Transverse colon (tissue), 4 donors: Measurements from ENCODE around the gene BLCAP. TPM values are rescaled to one million over a fixed set of nuclear protein-coding genes. Genes with fewer than 3 reads are reported as not detected.

Experiments used
- DNase-seq: peaks from one replicate; pipeline ENCODE4 v3.0.0-alpha.2; 2019
- H3K27ac ChIP-seq, 4 donors: fragments of 200-600 bp; sonication (generic); 2 replicates each; pipeline ENCODE4 v1.5.1; 2016 to 2018; ENCODE audit warnings: inconsistent platforms in 4 of 4
- H3K27me3 ChIP-seq: fragments of 200-600 bp; sonication (generic); 2 replicates; pipeline ENCODE4 v1.5.1; 2017; ENCODE audit warnings: inconsistent platforms
- H3K36me3 ChIP-seq, 4 donors: fragments of 200-600 bp; sonication (generic); 2 replicates each; pipeline ENCODE4 v1.5.1; 2017 to 2019; ENCODE audit warnings: inconsistent platforms in 4 of 4
- H3K4me1 ChIP-seq, 4 donors: fragments of 200-600 bp; sonication (generic); 2 replicates each; pipeline ENCODE4 v1.5.1; 2017 to 2020; ENCODE audit warnings: inconsistent platforms in 4 of 4
- H3K4me3 ChIP-seq, 4 donors: fragments of 200-600 bp; sonication (generic); 1 replicate in 1 of 4; 2 replicates in 3 of 4; pipeline versions ENCODE4 v1.5.1 to v1.6.1; 2017 to 2019; ENCODE audit warnings: inconsistent platforms in 4 of 4
- H3K9me3 ChIP-seq, 2 donors: fragments of 200-600 bp; sonication (generic); 2 replicates each; pipeline ENCODE4 v1.5.1; 2017 to 2019; ENCODE audit warnings: inconsistent platforms in 2 of 2
- CTCF ChIP-seq, 5 experiments: fragments of 200-600 bp in 3 of 5; fragments of 450-650 bp in 2 of 5; sonication (generic) in 3 of 5; IDR thresholded peaks; 1 replicate in 2 of 5; 2 replicates in 3 of 5; pipeline ENCODE4 v1.5.1; 2016 to 2017; ENCODE audit warnings: antibody characterized with exemption in 5 of 5, inconsistent platforms in 3 of 5, mild to moderate bottlenecking in 2 of 5, moderate library complexity in 1 of 5
- EP300 ChIP-seq: sonication (generic); formaldehyde crosslinking; IDR thresholded peaks from one replicate; pipeline ENCODE4 v1.6.1; 2017; ENCODE audit warnings: antibody characterized with exemption, low read depth
- POLR2A ChIP-seq: fragments of 450-650 bp; IDR thresholded peaks from one replicate; pipeline ENCODE4 v1.6.1; 2016; ENCODE audit warnings: antibody characterized with exemption, mild to moderate bottlenecking, moderate library complexity
- POLR2AphosphoS5 ChIP-seq, 3 donors: sonication (generic); formaldehyde crosslinking; IDR thresholded peaks; one replicate each; pipeline ENCODE4 v1.6.1; 2016; ENCODE audit warnings: antibody characterized with exemption in 3 of 3
- WGBS, 2 donors: methylation state at CpG; one replicate each; pipeline ENCODE4 v1.1.5; 2018; ENCODE audit warnings: low coverage in 1 of 2; 5-methylcytosine and 5-hydroxymethylcytosine counted together
- in situ Hi-C, 4 donors: fragments of 200-750 bp; cut with MboI; loops; one replicate each; pipeline versions ENCODE4 v1.15.0 to v1.15.1; 2017; ENCODE audit warnings: low sequenced_read_pairs in 3 of 4, low pct_ligation_motif_present in 1 of 4, low pct_unique_long_range_greater_than_20kb in 1 of 4
- intact Hi-C: fragments of 100-400 bp; cut with DNase I; formaldehyde crosslinking; loops from one replicate; pipeline ENCODE4 v1.15.1; 2023; ENCODE audit warnings: low total_unique reads
- total RNA-seq, 4 donors: library from RNA; depleted of rRNA; stranded (reverse); fragments of >200 nt; gene quantifications; one replicate each; pipeline ENCODE4 v1.1.0, GENCODE V29; 2016

Gene BLCAP
- total RNA-seq, 4 donors from 2014 or later: 80.8 to 283 (median 117) TPM

- no peak for DNase-seq
- in situ Hi-C loops: no loop called here
- no peak overlapping the region for H3K4me3 ChIP-seq
- no peaks in the 10 kb centered on the region for H3K36me3 ChIP-seq
- H3K9me3 ChIP-seq: no peaks in the 10 kb centered on the region
- intact Hi-C loops: no loop called here
- no peak for TF ChIP-seq POLR2AphosphoS5 (IDR thresholded peaks at IDR 0.05)
- TF ChIP-seq POLR2A: no peak
- no peak for TF ChIP-seq EP300
- TF ChIP-seq CTCF (IDR thresholded peaks at IDR 0.05): no peak
- no peaks in the 10 kb centered on the region for H3K27me3 ChIP-seq
- WGBS, 2 donors: 90% methylated on average over 9 of the region's 9 CpGs; no CpG with 5 or more reads in 1 of the 2 donors
- no peaks in the 10 kb centered on the region for H3K4me1 ChIP-seq
- no peak overlapping the region for H3K27ac ChIP-seq
Observed at GRCh38 chr20:37479925-37480691, 47.6 kb downstream of the BLCAP start.

- intact Hi-C loops (no loop called here), in situ Hi-C loops (no loop called here)
- Histone ChIP-seq H3K4me1 (no peaks in the 10 kb centered on the region), H3K27me3 (no peaks in the 10 kb centered on the region), H3K9me3 (no peaks in the 10 kb centered on the region), H3K4me3 (no peak overlapping the region), H3K27ac (no peak overlapping the region), H3K36me3 (no peaks in the 10 kb centered on the region)
- 57 to 80% methylated on average over 5 to 6 of the region's 6 CpGs for WGBS, 2 donors
- no peak for DNase-seq
- no peak for TF ChIP-seq CTCF (IDR thresholded peaks at IDR 0.05)
- TF ChIP-seq EP300: no peak
- TF ChIP-seq POLR2AphosphoS5 (IDR thresholded peaks at IDR 0.05): no peak
- no peak for TF ChIP-seq POLR2A
Observed at GRCh38 chr20:37479266-37479665, 48.4 kb downstream of the BLCAP start.

DNA sequence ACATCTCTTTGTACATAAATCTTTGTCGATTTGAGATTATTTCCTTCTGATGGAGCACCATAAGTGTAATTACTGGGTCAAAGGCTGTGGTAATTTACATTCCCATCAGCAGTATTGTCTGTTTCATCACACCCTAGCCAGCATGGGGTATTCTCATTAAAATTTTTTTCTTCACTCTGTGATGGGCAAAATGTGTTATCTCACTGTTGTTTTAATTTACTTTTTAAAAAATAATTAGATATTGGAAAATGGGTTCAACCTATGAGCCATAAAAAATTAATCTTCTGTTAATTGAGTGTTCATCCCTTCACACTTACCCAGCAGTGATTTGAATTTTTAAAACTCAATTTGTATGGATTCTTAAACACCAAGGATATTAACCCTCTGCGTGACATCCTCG is 50.6 kb downstream of the BLCAP start:
- WGBS, 2 donors: 56 to 69% methylated on average over 3 of the region's 3 CpGs
- Histone ChIP-seq H3K27me3 (no peaks in the 10 kb centered on the region), H3K4me1 (no peaks in the 10 kb centered on the region), H3K27ac (no peak overlapping the region), H3K4me3 (no peak overlapping the region), H3K9me3 (no peaks in the 10 kb centered on the region), H3K36me3 (no peaks in the 10 kb centered on the region)
- intact Hi-C loops (no loop called here), in situ Hi-C loops (no loop called here)
- DNase-seq: no peak
- TF ChIP-seq EP300 (no peak), POLR2AphosphoS5 (IDR thresholded peaks at IDR 0.05) (no peak), POLR2A (no peak), CTCF (IDR thresholded peaks at IDR 0.05) (no peak)

GRCh38 chr20:37475252-37475651 is 52.4 kb downstream of the BLCAP start:
- Histone ChIP-seq H3K4me1 (no peaks in the 10 kb centered on the region), H3K9me3 (no peaks in the 10 kb centered on the region), H3K27ac (no peak overlapping the region), H3K27me3 (no peaks in the 10 kb centered on the region), H3K4me3 (no peak overlapping the region), H3K36me3 (no peaks in the 10 kb centered on the region)
- 63 to 75% methylated on average over 5 of the region's 5 CpGs for WGBS, 2 donors
- no peak for DNase-seq
- TF ChIP-seq POLR2AphosphoS5 (IDR thresholded peaks at IDR 0.05) (no peak), POLR2A (no peak), EP300 (no peak), CTCF (IDR thresholded peaks at IDR 0.05) (no peak)
- intact Hi-C loops: no loop called here
- in situ Hi-C loops: no loop called here
